GM21723 (cell line): Measurements from ENCODE around the gene FBXL5.

Source experiments
- ATAC-seq: cut with Tn5 transposase; IDR thresholded peaks from one replicate; pipeline ENCODE4 v1.9.1; 2021; ENCODE audit warnings: mild to moderate bottlenecking, moderate library complexity; ENCODE audit not compliant: unreplicated experiment

FBXL5 gene

DNA sequence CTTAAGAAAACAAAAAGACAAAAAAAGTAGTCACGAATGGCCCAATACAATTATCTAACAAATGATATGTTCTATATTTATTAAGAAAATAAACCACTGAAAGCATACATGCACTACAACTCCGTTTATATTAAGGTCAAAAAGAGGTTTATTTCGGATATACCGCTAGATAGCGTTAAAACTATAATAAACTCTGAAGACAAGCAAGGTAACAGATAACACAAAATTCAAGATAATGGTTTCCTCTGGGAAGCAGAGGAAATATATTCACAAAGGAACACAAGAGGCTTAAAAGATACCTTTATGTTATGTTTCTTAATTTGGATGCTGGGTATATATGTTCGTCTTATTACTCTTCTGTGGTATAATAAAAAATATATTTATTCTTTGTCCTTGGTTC is 21.7 kb upstream of the FBXL5 start:
- ATAC-seq = no peak

DNA sequence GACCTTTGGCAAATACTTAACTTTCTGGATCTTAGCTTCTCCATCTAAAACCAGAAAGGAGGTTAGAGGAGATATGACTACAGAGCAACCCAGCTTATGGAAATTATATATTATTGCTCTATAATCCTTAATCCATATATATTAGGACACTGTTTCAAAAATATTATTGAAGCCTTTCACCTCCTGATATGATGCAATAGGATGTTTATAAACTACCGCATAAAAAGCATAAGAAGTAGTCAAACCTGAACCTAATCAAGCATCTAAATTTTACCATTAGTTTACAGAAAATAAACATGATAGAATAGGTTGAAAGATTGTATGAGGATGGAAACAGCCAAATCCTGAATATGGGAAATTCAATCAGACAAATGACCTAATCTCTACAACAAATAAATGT is 20.9 kb upstream of the FBXL5 start:
- ATAC-seq = no peak

DNA sequence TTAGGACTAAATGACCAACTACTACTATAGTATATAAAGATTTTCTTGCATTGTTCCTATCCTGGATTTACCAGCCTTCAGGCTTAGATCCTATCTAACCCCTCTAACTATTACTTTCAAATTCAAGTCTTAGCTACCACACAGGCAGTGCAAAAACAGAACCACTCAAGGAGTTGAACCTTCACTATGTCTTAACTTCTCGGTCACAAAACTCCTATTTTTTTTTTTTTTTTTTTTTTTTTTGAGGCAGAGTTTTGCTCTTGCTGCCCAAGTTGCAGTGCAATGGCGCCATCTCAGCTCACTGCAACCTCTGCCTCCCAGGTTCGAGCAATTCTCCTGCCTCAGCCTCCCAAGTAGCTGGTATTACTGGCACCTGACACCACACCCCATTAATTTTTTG is 20.2 kb upstream of the FBXL5 start:
- no peak for ATAC-seq

DNA sequence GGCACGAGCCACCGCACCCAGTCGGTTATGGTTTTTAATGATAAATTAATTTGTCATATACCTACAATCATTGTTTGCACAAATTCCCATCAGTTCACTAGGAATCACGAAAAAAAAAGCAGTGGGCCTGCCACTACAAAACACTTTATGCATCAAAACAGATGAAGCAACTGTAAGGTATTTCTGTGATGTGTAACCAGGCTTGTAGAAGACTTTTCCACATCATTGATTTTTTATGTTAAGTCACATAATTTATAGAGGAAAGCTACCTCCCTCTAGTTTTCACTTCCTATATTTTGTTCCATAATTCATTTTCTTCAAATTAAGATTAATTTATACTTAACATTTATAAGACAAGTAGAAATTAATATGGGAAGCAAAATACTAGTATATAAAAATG is 19.8 kb upstream of the FBXL5 start:
- no peak for ATAC-seq

DNA sequence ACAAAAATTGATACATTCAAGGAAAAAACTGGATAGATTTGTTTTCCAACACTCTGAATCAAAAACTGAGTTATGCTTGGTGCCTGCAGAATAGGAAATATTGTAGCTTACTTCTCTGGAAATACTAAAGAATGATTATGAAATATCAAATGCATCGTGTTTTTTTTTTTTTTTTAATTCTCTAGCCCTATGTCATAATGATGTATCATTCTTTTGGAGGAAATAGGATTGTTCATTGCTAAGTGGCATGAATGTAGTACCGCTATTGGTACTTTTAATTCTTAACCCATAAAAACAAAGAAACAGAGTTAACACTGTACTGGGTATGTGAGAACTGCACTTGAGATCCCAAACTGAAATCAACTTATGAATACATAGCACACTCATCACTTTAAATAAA is 18.9 kb upstream of the FBXL5 start:
- ATAC-seq = no peak

DNA sequence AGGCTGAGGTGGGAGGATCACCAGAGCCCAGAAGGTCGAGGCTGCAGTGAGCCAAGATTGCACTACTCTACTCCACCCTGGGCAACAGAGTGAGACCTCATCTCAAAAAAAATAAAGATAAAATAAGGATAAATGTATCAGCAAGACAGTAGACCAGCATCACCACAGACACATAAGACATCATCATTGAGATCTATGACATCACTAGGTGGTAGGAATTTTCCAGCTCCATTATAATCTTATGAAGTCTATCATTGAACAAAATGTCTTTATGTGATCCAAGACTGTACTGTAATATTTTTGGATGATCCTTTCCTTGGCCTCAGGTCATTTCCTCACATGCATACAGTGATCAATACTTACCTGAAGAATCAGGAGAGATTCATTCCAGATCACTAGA is 18.2 kb upstream of the FBXL5 start:
- no peak for ATAC-seq

DNA sequence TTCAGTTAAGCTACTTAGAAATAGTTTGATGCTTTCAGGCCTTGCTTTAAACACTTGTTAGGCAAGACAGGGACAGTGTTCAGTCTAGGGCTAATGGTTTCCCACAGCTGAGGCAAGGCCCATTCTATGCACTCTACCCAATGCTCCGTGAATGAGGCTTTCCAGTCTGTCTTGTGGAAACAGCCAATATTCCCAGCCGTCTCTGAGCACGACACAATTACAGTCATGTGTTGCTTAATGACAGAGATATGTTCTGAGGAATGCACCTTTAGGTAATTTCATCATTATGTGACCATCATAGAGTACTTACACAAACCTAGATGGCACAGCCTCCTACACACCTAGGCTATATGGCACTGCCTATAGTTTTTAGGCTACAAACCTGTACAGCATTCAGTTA is 16.9 kb upstream of the FBXL5 start:
- ATAC-seq = no peak

DNA sequence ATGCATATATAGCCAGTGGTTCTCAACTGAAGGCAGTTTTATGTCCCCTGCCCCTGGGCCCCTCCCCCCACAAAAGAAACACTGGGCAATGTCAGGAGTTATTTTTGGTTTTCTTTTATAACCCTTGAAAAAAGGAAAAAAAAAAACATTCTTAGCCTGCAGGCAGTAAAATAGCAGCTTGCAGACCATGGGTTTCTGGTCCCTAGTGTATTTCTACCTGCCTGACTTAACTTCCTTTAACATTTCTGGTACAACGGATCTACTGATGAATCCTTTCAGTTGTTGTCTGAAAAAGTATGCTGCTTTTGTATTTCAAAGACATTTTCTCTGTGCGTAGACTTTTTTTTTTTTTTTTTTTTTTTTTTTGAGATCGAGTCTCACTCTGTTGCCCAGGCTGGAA is 15.4 kb upstream of the FBXL5 start:
- ATAC-seq = no peak

DNA sequence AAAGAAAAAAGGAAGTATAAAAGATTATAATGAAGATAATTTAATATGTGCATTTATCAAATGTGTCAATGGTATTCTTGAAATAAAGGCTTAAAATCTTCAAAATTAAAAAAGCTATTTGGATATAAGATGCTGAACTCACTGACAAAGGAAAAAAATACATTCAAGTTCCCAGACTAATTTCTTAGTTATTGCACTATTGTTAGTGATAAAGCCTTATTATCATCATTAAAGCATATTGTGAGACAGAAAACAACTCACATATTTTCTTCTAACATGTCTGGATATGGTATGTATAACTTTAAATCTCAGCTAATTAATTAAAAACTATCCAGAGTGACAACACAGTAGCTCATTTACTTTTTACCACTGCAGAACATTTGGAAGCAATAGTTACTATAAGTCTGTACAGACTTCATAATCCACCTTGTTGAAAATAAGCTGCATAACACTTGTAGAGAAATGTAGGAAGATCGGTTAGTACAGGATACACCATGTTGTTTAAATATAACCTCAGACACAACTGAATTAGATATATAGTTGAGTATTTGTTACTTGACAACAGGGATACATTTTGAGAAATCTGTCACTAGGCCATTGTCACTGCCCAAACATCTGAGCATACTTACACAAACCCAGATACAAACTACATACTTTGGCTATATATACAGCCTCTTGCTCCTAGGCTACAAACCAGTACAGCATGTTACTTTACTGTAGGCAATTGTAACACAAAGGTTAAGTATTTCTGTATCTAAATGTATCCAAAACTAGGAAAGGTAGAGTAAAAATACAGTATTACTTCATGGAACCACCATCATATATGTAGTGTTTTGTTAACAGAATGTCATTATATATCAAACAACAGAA is 13.6 kb upstream of the FBXL5 start:
- no peak for ATAC-seq

DNA sequence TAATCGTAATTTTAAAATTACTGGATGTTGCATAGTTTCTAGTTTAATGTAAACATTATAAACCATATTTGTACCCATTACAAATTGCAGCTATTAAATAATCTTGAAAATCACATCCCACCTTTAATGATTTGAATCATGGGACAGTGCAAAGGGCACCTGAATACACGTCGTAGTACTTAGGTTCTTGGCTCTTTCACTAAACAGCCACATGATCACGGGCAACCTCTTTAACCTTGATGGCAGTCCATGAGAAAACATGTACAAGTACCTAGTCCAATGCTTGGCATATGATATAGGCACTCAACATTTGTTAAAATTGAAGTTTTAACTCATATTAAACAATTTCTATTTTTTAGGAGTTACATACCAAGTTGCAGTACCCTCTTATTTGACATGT is 11.8 kb upstream of the FBXL5 start:
- ATAC-seq = no peak

DNA sequence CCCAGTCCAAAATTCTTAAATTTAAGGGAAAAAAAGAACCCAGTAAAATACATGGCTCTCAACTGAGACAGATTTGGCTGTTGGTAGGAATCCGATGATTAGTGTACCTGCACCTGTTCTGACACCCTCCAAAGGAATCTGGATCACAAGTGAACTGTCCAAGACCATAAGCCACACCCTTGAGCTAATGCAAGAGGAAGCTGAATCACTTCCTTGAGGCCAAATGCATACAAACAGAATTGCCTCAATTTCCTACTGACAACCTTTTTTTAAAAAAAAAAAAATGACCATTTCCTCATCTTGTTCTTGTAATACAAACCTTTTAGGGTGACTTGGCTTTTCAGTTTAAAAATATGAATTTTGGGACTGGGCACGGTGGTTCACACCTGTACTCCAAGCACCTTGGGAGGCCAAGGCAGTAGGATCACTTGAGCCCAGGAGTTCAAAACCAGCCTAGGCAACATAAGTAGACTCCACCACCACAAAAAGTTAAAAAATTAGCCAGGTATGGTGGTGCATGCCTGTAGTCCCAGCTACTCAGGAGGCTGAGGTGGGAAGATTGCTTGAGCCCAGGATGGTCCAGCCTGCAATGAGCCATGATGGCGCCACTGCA is 10.7 kb upstream of the FBXL5 start:
- ATAC-seq = no peak

DNA sequence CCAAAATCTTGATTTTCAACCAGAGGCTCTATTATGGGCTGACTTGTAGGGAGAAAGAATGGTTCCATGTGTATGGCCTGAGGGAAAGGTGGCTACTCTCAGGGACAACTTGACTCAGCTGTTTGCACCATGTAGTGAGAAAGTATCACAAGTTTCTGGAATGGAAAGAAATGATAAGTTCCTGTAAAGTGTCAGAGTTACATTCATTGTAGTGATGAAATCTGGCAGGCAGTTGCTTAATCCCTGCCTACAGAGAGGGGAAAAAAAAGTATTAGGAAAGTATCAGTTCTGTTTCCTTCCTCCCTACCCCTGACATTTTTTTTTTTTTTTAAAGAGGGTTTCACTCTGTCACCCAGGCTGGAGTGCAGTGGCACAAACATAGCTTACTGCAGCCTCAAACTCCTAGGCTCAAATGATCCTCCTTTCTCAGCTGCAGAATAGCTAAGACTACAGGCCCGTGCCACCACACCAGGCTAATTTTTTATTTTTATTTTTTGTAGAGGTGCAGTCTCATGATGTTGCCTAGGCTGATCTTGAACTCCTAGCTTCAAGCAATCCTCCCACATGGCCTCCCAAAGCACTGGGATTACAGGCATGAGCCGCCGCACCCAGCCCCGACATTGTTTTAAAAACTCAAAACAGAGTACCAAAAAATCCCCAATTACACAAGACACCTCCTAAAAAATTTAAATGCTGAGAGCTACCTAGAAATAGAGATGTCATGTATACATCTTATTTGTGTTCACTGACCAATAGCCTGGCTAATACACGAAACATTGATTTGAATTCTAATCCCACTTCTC is 4.8 kb upstream of the FBXL5 start:
- no peak for ATAC-seq

DNA sequence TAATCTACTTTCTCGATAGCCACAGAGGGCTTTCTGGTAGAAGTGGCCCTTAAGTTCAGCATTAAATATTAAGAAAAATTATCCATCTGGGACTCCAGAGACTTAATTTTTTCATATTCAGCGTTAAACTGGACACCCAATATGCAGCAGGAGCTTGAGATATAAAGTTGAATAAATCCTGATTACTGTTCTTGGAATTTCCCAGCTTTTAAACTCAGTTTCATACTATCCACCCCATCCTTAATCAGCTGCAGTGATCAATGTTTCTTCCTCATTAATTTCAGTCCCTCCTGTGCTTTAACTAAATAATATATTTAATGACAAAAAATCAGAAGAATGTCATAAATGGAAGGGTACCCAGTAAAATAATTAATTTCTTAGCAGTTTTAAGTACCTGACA is 3.6 kb upstream of the FBXL5 start:
- ATAC-seq = no peak

DNA sequence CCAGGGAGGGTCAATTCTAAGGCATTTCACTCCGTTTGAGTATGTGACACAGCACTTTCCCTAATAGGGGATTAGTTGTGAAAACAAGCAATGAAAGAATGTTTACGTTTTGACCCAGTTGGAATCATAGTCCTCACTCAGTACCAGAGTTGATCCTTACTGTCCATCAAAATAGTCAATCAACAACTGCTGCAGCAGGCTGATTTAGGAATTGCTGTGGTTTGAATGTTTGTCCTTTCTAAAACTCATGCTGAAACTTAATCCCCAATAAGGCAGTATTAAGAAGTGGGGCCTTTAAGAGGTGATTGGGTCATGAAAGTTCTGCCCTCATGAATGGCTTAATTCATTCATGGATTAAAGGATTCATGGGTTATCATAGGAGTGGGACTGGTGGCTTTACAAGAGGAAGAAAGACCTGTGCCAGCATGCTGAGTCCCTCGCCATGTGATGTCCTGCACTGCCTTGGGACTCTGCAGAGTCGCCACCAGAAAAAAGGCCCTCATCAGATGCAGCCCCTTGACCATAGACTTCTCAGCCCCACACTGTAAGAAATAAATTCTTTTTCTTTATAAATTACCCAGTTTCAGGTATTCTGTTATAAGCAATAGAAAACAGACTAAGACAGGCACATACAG is 3.1 kb upstream of the FBXL5 start:
- ATAC-seq = no peak

DNA sequence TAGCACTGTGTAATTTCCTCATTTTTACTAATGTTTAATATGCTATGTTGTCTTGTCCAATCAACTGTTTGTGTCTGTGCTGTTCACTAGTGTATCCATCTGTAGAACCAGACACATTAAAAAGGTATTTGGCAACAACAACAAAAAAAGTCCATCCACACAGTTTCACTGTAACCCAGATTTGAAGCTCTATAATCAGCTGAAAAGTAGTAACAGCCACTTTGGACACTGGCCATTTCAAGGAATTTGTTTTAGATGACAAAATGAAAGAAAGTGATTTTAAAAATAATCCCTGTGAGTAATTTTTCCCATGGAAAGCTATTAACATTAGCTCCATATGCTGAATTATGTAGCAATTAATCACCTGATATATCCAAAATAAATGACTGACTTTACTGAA is 2.2 kb upstream of the FBXL5 start:
- ATAC-seq = no peak

DNA sequence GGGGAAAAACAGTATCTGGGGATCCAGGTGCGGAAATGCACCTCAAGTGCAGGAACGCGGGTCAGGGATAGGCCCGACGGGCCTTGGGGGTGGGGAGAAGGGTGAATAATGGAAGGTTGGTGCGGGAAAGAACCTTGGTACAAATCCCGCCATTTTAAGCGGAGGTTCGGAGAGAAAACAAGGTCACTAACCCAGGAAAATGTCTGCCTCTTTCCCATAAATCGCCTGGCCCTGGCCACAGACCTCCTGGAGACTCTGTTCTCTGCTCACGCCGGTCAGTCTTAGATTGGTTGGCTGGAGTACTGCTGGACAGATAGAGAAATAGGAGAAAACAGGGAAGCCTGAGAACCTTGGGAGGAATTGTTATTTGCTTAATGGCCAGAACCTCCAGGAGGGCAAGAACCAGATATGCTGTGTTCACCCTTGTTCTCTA is 897 bp upstream of the FBXL5 start:
- no peak for ATAC-seq

DNA sequence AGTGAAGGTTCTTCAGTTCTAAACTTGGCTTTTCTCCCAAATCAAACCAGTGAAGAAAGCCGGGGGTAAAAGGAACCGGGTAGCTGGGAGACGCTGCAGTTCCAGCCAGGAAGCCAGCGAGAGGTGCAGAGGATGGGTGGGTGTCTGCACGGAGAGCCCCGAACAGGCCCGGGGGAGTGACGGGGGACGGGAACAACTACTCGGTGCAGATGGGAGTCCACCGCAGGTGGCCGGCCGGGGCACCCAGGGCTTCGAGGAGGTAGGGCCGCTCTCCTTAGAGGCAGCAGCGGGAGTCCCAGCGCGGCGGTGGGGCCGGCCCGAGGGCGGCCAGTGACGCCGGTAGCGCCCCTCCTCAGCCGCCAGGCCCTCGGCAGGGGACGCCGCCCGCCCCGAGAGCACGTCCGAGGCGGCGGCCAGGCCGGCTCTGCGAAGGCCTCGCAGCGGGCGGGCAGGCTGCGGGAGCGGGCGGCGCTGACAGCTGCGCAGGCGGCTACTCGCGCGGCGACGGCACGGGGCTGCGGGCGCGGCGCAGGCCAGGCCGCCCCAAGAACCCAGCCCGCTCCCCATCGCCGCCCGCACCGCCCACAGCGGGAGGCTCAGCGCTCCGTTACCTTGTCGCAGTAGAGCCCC is 449 bp downstream of the FBXL5 start:
- ATAC-seq = peak; percentile 51

DNA sequence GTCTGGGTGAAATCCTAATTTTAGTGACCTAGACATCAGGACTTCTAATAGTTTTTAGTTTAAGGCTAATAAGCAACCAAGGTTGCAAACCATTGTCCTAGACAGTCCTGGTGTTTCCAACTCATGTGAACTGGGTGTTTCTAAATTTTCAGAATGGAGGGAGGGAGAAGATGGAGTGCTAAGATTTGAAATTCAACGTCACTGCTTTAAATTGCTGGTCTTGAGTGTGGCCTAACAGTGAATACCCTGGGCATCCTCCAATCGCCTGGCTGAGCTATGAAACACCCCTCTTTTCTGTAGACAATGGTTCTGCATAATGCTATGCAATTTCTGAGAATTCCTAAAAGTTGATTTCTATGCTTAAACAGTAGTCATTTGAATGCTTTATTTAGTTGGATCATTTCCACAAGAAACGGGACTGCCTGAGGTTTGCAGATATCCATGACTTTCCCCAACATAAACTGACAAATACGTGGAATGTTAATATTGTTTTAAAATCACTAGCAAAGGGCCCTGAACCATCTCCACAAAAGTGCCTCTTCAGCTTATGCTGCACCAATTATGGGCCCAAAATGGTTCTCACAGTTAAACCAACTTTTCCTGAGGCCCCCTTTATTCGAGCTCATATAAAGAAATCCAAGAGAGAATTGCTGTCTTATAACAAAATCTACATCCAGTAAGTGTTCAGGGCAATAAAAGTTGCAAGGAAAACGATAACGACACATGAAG is 1.1 kb downstream of the FBXL5 start:
- ATAC-seq = peak; percentile 33

DNA sequence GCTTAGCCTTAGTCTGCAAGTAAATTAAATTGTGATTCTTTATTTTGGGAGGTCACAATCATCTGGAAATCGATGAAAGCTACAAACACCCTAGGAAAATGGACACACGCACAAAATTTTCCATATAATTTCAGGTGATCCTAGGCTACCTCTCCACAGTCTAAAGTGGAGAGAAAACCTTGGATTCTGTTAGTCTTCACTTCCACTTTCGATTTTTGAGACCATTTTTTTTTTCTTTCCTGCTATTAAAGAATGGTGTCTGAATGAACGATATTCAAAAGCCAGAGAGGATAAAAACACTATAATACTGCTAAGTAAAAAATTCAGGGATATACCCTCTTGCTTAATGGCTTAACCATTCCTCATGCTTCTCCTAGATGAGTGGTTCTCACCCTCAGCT is 1.7 kb downstream of the FBXL5 start:
- no peak for ATAC-seq

DNA sequence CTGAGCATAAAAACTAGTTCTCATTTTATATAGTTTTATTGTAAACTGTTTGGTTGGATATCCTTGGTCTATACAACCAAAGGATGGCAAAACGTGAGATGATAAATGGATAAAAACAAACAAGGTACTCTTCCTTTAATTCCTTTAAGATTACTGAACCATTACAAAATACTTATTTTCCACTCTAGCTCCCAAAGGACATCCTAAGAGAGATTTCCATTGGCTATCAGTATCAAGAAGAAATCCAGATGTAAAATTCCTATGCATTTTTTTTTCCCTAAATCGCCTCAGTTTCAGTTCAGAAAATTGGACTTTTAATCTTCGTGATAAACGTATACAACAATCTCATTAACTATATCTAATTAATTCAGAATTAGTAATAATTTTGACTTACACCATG is 2.3 kb downstream of the FBXL5 start:
- ATAC-seq = no peak
